PFSK-1 (cell line): ENCODE data around the gene DIP2C.

Experiments
- FOXP2 ChIP-seq: optimal IDR thresholded peaks from 2 replicates; pipeline ENCODE3; 2011; ENCODE audit warnings: borderline replicate concordance, control low read depth, inconsistent platforms; ENCODE audit not compliant: insufficient read depth; ENCODE audit errors: extremely low read length, extremely low read depth
- POLR2AphosphoS5 ChIP-seq: IDR thresholded peaks from 2 replicates; pipeline ENCODE4 v1.6.1; 2012; ENCODE audit warnings: low read depth, mild to moderate bottlenecking, control low read depth, low read length, moderate library complexity
- SIN3A ChIP-seq: IDR thresholded peaks from 2 replicates; pipeline ENCODE4 v1.6.1; 2012; ENCODE audit warnings: mild to moderate bottlenecking, low read length, moderate library complexity, borderline replicate concordance; ENCODE audit not compliant: insufficient read depth
- TAF1 ChIP-seq: IDR thresholded peaks from 2 replicates; pipeline ENCODE4 v1.6.1; 2012; ENCODE audit warnings: low read length, control low read depth, borderline replicate concordance; ENCODE audit not compliant: insufficient read depth
- TF ChIP-seq, protein P1 (sequence below), 2 experiments: IDR thresholded peaks; 2 replicates each; pipeline versions ENCODE4 v1.6.1 to v1.8.0; 2011 to 2012; ENCODE audit warnings: low read depth in 2 of 2, low read length in 2 of 2, control low read depth in 1 of 2, inconsistent platforms in 1 of 2, mild to moderate bottlenecking in 1 of 2, moderate library complexity in 1 of 2; ENCODE audit not compliant: insufficient read depth in 1 of 2

DNA sequence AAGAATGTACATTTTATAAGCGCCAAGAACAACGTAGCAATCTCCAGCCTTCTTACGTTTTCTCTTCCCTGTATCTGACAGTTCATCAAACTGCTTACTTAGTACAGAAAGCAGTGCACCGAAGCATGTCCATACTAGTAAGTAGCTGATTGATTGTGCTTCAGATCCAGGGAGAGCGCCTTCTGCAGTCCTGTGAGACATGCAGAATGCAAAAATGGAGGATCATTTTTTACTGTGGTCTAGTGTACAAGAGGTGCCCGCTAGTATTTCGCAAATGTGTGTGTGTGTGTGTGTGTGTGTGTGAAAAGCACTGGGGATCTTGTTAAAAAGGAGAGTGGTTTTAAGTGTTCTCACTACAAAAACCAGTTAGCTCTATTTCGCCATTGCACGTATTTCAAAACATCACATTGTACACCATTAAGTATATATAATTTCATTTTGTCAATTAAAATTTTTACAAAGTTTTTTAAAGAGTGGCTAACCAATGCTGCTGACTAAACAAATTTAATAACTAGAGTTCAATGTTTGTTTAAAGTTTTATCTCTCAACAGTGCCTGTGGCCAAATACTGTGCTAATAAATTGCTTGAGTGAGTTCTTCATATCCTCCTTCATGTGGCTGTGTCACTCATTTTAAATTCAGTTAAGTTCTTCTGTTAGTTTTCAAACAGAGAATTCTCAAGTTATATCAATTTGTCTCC is 454.6 kb downstream of the DIP2C start:
- TF ChIP-seq POLR2AphosphoS5 (no peak), SIN3A (no peak), FOXP2 (no peak), TAF1 (no peak)
- TF ChIP-seq, protein P1, sequence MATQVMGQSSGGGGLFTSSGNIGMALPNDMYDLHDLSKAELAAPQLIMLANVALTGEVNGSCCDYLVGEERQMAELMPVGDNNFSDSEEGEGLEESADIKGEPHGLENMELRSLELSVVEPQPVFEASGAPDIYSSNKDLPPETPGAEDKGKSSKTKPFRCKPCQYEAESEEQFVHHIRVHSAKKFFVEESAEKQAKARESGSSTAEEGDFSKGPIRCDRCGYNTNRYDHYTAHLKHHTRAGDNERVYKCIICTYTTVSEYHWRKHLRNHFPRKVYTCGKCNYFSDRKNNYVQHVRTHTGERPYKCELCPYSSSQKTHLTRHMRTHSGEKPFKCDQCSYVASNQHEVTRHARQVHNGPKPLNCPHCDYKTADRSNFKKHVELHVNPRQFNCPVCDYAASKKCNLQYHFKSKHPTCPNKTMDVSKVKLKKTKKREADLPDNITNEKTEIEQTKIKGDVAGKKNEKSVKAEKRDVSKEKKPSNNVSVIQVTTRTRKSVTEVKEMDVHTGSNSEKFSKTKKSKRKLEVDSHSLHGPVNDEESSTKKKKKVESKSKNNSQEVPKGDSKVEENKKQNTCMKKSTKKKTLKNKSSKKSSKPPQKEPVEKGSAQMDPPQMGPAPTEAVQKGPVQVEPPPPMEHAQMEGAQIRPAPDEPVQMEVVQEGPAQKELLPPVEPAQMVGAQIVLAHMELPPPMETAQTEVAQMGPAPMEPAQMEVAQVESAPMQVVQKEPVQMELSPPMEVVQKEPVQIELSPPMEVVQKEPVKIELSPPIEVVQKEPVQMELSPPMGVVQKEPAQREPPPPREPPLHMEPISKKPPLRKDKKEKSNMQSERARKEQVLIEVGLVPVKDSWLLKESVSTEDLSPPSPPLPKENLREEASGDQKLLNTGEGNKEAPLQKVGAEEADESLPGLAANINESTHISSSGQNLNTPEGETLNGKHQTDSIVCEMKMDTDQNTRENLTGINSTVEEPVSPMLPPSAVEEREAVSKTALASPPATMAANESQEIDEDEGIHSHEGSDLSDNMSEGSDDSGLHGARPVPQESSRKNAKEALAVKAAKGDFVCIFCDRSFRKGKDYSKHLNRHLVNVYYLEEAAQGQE (IDR thresholded peaks at IDR 0.05; ENCODE audit: insufficient read depth in 1 of 2, low read depth in 2 of 2, low read length in 2 of 2): no peak
